Glomerular visceral epithelial cell (primary cell): ENCODE results near the gene TMEM214.
A peak's percentile ranks its signal among the peaks of the same experiment; 100 is the strongest.

Experiments
- DNase-seq: peaks from one replicate; pipeline ENCODE4 v3.0.0-alpha.2; 2016; ENCODE audit errors: extremely low spot score

Gene TMEM214

GRCh38 chr2:27032495-27033252, at the start of gene TMEM214:
TMEM214 (plus strand) TSS chr2:27032965; CDS start chr2:27033016, 51 bp downstream.
- peak; percentile 83 for DNase-seq

- no peak for DNase-seq
Measured at GRCh38 chr2:26983746-26984145, 49.0 kb upstream of the TMEM214 start.

GRCh38 chr2:26985807-26986206, 47.0 kb upstream of the TMEM214 start:
- DNase-seq = no peak

GRCh38 chr2:26986576-26986975, 46.2 kb upstream of the TMEM214 start:
- no peak for DNase-seq

- peak; percentile 38 for DNase-seq
Measured at GRCh38 chr2:26988058-26988860, 44.5 kb upstream of the TMEM214 start.

- no peak for DNase-seq
Measured at GRCh38 chr2:26989156-26989555, 43.6 kb upstream of the TMEM214 start.

- no peak for DNase-seq
Measured at GRCh38 chr2:26991717-26992116, 41.0 kb upstream of the TMEM214 start.

GRCh38 chr2:26993768-26994167, 39.0 kb upstream of the TMEM214 start:
- no peak for DNase-seq

GRCh38 chr2:26994983-26995382, 37.8 kb upstream of the TMEM214 start:
- no peak for DNase-seq

- no peak for DNase-seq
Measured at GRCh38 chr2:26997394-26997793, 35.4 kb upstream of the TMEM214 start.

- DNase-seq = no peak
Measured at GRCh38 chr2:26998323-26998722, 34.4 kb upstream of the TMEM214 start.

GRCh38 chr2:27000228-27000627, 32.5 kb upstream of the TMEM214 start:
- no peak for DNase-seq

GRCh38 chr2:27000995-27001394, 31.8 kb upstream of the TMEM214 start:
- no peak for DNase-seq

- DNase-seq = no peak
Measured at GRCh38 chr2:27001950-27002349, 30.8 kb upstream of the TMEM214 start.

- DNase-seq = no peak
Measured at GRCh38 chr2:27003007-27003406, 29.8 kb upstream of the TMEM214 start.

- no peak for DNase-seq
Measured at GRCh38 chr2:27003857-27004256, 28.9 kb upstream of the TMEM214 start.

GRCh38 chr2:27006602-27007415, 26.0 kb upstream of the TMEM214 start:
- no peak for DNase-seq

- DNase-seq = no peak
Measured at GRCh38 chr2:27007416-27008374, 25.1 kb upstream of the TMEM214 start.

GRCh38 chr2:27008678-27009077, 24.1 kb upstream of the TMEM214 start:
- DNase-seq = no peak

- no peak for DNase-seq
Measured at GRCh38 chr2:27009083-27009482, 23.7 kb upstream of the TMEM214 start.

GRCh38 chr2:27009716-27010115, 23.0 kb upstream of the TMEM214 start:
- no peak for DNase-seq
